H9 (cell line): ENCODE results near the gene POLR2L. TPM values are rescaled to one million over a fixed set of nuclear protein-coding genes. Genes with fewer than 3 reads are reported as not detected.

Experiments used
- DNase-seq: peaks from one replicate; pipeline ENCODE4 v3.0.0-alpha.2; 2017
- H2AFZ ChIP-seq: one replicate; pipeline ENCODE4 v1.6.1; 2013; ENCODE audit warnings: mild to moderate bottlenecking, low read length, control low read depth, moderate library complexity
- H2AK5ac ChIP-seq: 2 replicates; pipeline ENCODE4 v1.6.1; 2013; ENCODE audit warnings: low read length, control low read depth, mixed read lengths; ENCODE audit not compliant: insufficient read length
- H2BK120ac ChIP-seq: one replicate; pipeline ENCODE4 v1.6.1; 2013; ENCODE audit warnings: low read depth, mild to moderate bottlenecking, low read length, control low read depth, inconsistent platforms; ENCODE audit not compliant: poor library complexity, severe bottlenecking
- H2BK12ac ChIP-seq: 2 replicates; pipeline ENCODE4 v1.6.1; 2013; ENCODE audit warnings: low read length, control low read depth, mixed read lengths, low read depth; ENCODE audit not compliant: insufficient read length
- H2BK15ac ChIP-seq: 2 replicates; pipeline ENCODE4 v1.6.1; 2013; ENCODE audit warnings: low read depth, low read length, control low read depth
- H2BK20ac ChIP-seq: one replicate; pipeline ENCODE4 v1.6.1; 2013; ENCODE audit warnings: low read depth, mild to moderate bottlenecking, low read length, control low read depth, inconsistent platforms; ENCODE audit not compliant: poor library complexity, severe bottlenecking
- H2BK5ac ChIP-seq: 2 replicates; pipeline ENCODE4 v1.6.1; 2013; ENCODE audit warnings: low read length, control low read depth, mixed read lengths; ENCODE audit not compliant: insufficient read length
- H3K14ac ChIP-seq: 2 replicates; pipeline ENCODE4 v1.6.1; 2013; ENCODE audit warnings: low read length, control low read depth; ENCODE audit not compliant: insufficient read depth
- H3K18ac ChIP-seq: 2 replicates; pipeline ENCODE4 v1.6.1; 2013; ENCODE audit warnings: low read depth, mild to moderate bottlenecking, mixed read lengths, low read length, control low read depth; ENCODE audit not compliant: insufficient read length
- H3K23ac ChIP-seq: 2 replicates; pipeline ENCODE4 v1.6.1; 2013; ENCODE audit warnings: low read length, control low read depth, mixed read lengths, low read depth; ENCODE audit not compliant: insufficient read length
- H3K23me2 ChIP-seq: 2 replicates; pipeline ENCODE4 v1.6.1; 2013; ENCODE audit warnings: low read depth, mild to moderate bottlenecking, mixed read lengths, low read length, control low read depth; ENCODE audit not compliant: insufficient read length, poor library complexity, severe bottlenecking
- H3K27ac ChIP-seq: 2 replicates; pipeline ENCODE4 v1.5.1; 2013; ENCODE audit warnings: low read length, control low read depth, mixed read lengths, low read depth; ENCODE audit not compliant: insufficient read length
- H3K27me3 ChIP-seq: 2 replicates; pipeline ENCODE4 v1.6.1; 2013; ENCODE audit warnings: low read length, control low read depth, inconsistent platforms; ENCODE audit not compliant: insufficient read depth
- H3K4ac ChIP-seq: 2 replicates; pipeline ENCODE4 v1.6.1; 2013; ENCODE audit warnings: low read depth, mild to moderate bottlenecking, control low read depth, inconsistent platforms, low read length, moderate library complexity
- H3K4me1 ChIP-seq: 2 replicates; pipeline ENCODE4 v1.6.1; 2013; ENCODE audit warnings: low read length, control low read depth, inconsistent platforms; ENCODE audit not compliant: insufficient read depth
- H3K4me2 ChIP-seq: 2 replicates; pipeline ENCODE4 v1.6.1; 2013; ENCODE audit warnings: low read length, control low read depth, mixed read lengths; ENCODE audit not compliant: insufficient read length, insufficient read depth
- H3K56ac ChIP-seq: 2 replicates; pipeline ENCODE4 v1.6.1; 2013; ENCODE audit warnings: low read depth, mild to moderate bottlenecking, mixed read lengths, low read length, control low read depth; ENCODE audit not compliant: insufficient read length
- H3K79me1 ChIP-seq: 2 replicates; pipeline ENCODE4 v1.6.1; 2013; ENCODE audit warnings: low read depth, mild to moderate bottlenecking, moderate library complexity, low read length, control low read depth, inconsistent platforms; ENCODE audit not compliant: insufficient read depth, poor library complexity, severe bottlenecking
- H3K79me2 ChIP-seq: 2 replicates; pipeline ENCODE4 v1.6.1; 2013; ENCODE audit warnings: low read length, control low read depth, inconsistent platforms; ENCODE audit not compliant: insufficient read depth
- H3K9ac ChIP-seq: 2 replicates; pipeline ENCODE4 v1.6.1; 2013; ENCODE audit warnings: low read length, control low read depth, mixed read lengths; ENCODE audit not compliant: insufficient read length; ENCODE audit errors: extremely low read depth
- H3K9me3 ChIP-seq: one replicate; pipeline ENCODE4 v1.6.1; 2013; ENCODE audit warnings: low read depth, low read length, inconsistent platforms; ENCODE audit not compliant: control insufficient read depth
- H3T11ph ChIP-seq: one replicate; pipeline ENCODE4 v1.6.1; 2013; ENCODE audit warnings: mild to moderate bottlenecking, low read length, control low read depth, inconsistent platforms
- H4K20me1 ChIP-seq: one replicate; pipeline ENCODE4 v1.6.1; 2013; ENCODE audit not compliant: control insufficient read depth, insufficient read length, insufficient read depth
- H4K5ac ChIP-seq: 2 replicates; pipeline ENCODE4 v1.6.1; 2013; ENCODE audit warnings: low read depth, mild to moderate bottlenecking, mixed read lengths, low read length, control low read depth; ENCODE audit not compliant: insufficient read length
- H4K8ac ChIP-seq: replicated peaks from 2 replicates; pipeline ENCODE4 v1.6.1; 2013; ENCODE audit warnings: low read length, control low read depth, mixed read lengths, low read depth; ENCODE audit not compliant: insufficient read length
- H4K91ac ChIP-seq: 2 replicates; pipeline ENCODE4 v1.6.1; 2013; ENCODE audit warnings: low read depth, mild to moderate bottlenecking, moderate library complexity, mixed read lengths, low read length, control low read depth; ENCODE audit not compliant: insufficient read length
- H3K27ac Mint-ChIP-seq, 3 experiments: 2 replicates in 2 of 3; 3 replicates in 1 of 3; pipeline ENCODE4 v1.8.0; 2020 to 2021; ENCODE audit warnings: mixed read lengths in 3 of 3, mild to moderate bottlenecking in 1 of 3, moderate library complexity in 1 of 3
- H3K27me3 Mint-ChIP-seq: 2 replicates; pipeline ENCODE4 v1.8.0; 2021; ENCODE audit warnings: low read depth, mild to moderate bottlenecking, moderate library complexity, mixed read lengths
- H3K36me3 Mint-ChIP-seq, 3 experiments: 2 replicates in 2 of 3; 3 replicates in 1 of 3; pipeline ENCODE4 v1.8.0; 2020 to 2021; ENCODE audit warnings: low read depth in 3 of 3, mixed read lengths in 3 of 3; ENCODE audit not compliant: insufficient read depth in 1 of 3
- H3K4me1 Mint-ChIP-seq, 2 experiments: 2 replicates each; pipeline ENCODE4 v1.8.0; 2020; ENCODE audit warnings: mixed read lengths in 2 of 2
- H3K4me3 Mint-ChIP-seq, 2 experiments: 2 replicates in 1 of 2; 3 replicates in 1 of 2; pipeline ENCODE4 v1.8.0; 2020 to 2021; ENCODE audit warnings: mild to moderate bottlenecking in 2 of 2, mixed read lengths in 2 of 2, moderate library complexity in 1 of 2
- H3K9me3 Mint-ChIP-seq, 2 experiments: 2 replicates in 1 of 2; 3 replicates in 1 of 2; pipeline ENCODE4 v1.8.0; 2020; ENCODE audit warnings: mild to moderate bottlenecking in 2 of 2, mixed read lengths in 2 of 2, moderate library complexity in 1 of 2
- WGBS: extraction: QIAGEN DNeasy Blood & Tissue Kit; methylation state at CpG from one replicate; pipeline ENCODE4 v1.1.7; 2013; ENCODE audit warnings: missing lambda C conversion rate, low lambda C conversion rate, mixed read lengths; ENCODE audit not compliant: insufficient read length; ENCODE audit errors: extremely low coverage; 5-methylcytosine and 5-hydroxymethylcytosine counted together
- total RNA-seq: library from RNA; stranded (reverse); gene quantifications from 2 replicates; pipeline ENCODE4 v1.2.1, GENCODE V29; 2021
- TF ChIP-seq, protein P1 (sequence below): fragments of 200-600 bp; sonication (generic); conservative IDR thresholded peaks from 3 replicates; pipeline ENCODE4 v1.8.0; 2021; ENCODE audit warnings: antibody characterized with exemption, mild to moderate bottlenecking

POLR2L gene
- total RNA-seq, 1 experiment from 2014 or later: 135 TPM

DNA sequence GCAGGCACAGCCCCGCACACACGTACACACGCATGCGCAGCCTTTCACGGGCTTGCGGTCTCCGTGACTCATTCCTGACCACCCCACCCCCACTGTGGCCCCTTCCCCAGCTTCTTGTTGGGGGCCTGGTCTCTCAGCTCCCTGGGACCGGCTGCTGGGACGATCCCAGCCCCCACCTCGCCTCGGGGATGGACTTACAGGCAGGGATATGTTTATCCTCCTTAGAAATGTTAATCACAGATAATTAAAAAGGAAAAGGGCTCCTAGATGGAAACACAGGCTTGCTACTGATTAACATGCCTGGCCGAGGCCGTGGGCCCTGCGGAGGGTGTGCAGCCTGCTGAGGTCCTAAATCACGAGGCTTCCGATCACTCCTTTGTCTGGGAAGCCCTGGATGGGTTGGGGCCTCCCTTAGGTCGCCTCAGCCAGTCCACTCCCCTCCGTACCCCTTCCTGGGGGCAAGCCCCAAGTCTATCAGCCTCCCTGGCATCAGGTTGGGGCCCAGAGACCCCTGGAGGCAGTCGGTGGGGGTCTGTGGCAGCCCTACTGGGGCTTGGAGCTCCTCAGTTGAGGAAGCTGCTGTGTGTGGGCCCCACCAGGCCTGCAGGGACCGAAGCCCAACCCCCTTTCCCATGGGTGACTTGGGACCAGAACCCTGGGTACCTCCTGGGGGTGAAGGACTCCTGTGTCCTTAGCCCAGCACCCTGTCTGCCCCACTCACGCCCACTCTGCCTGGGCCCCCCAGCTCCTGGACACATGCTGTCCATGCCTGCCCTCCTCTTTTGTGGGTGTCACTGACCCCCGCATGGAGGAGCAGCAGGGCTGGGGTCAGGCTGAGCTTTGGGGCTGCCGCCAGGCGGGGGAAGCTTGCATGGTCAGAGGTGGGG is 20.9 kb upstream of the POLR2L start:
- peaks cover 14% of the 10 kb centered on the region for H3K27me3 Mint-ChIP-seq
- no peaks in the 10 kb centered on the region for H3K79me1 ChIP-seq
- TF ChIP-seq, protein P1, sequence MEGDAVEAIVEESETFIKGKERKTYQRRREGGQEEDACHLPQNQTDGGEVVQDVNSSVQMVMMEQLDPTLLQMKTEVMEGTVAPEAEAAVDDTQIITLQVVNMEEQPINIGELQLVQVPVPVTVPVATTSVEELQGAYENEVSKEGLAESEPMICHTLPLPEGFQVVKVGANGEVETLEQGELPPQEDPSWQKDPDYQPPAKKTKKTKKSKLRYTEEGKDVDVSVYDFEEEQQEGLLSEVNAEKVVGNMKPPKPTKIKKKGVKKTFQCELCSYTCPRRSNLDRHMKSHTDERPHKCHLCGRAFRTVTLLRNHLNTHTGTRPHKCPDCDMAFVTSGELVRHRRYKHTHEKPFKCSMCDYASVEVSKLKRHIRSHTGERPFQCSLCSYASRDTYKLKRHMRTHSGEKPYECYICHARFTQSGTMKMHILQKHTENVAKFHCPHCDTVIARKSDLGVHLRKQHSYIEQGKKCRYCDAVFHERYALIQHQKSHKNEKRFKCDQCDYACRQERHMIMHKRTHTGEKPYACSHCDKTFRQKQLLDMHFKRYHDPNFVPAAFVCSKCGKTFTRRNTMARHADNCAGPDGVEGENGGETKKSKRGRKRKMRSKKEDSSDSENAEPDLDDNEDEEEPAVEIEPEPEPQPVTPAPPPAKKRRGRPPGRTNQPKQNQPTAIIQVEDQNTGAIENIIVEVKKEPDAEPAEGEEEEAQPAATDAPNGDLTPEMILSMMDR: no peak
- H3K4me1 Mint-ChIP-seq: peaks cover 18 to 51% of the 10 kb centered on the region in 2 experiments
- peak overlapping the region; percentile 52 for H3K18ac ChIP-seq
- H2BK120ac ChIP-seq: no peak overlapping the region
- no peak overlapping the region for H2BK12ac ChIP-seq
- no peaks in the 10 kb centered on the region for H3K23me2 ChIP-seq
- no peak overlapping the region for H2AFZ ChIP-seq
- H3K4me3 Mint-ChIP-seq: peak overlapping the region in 1 of 2 experiments; percentile 65; a peak in 2 of 5 replicates
- no peak for DNase-seq
- H3K4ac ChIP-seq: no peak overlapping the region
- H3K4me2 ChIP-seq: no peak overlapping the region
- no peaks in the 10 kb centered on the region for H3K27me3 ChIP-seq
- no peaks in the 10 kb centered on the region for H4K20me1 ChIP-seq
- no peak overlapping the region for H3K9ac ChIP-seq
- no peak overlapping the region for H2AK5ac ChIP-seq
- H2BK20ac ChIP-seq: no peak overlapping the region
- H3K36me3 Mint-ChIP-seq: peaks cover 2 to 18% (median 11%) of the 10 kb centered on the region in 3 experiments; a peak in 5 of 7 replicates
- no CpG with 5 or more reads among the region's 24 CpGs for WGBS
- no peak overlapping the region for H4K91ac ChIP-seq
- no peaks in the 10 kb centered on the region for H3K79me2 ChIP-seq
- H3K27ac Mint-ChIP-seq: peak overlapping the region in 1 of 3 experiments; percentile 70; a peak in 2 of 7 replicates
- no peak overlapping the region for H3K56ac ChIP-seq
- H3K9me3 ChIP-seq: no peaks in the 10 kb centered on the region
- H3K23ac ChIP-seq: no peak overlapping the region
- no peaks in the 10 kb centered on the region; the same call in 1 of the 2 replicates for H3K4me1 ChIP-seq
- no peak overlapping the region for H4K8ac ChIP-seq
- no peaks in the 10 kb centered on the region for H3K9me3 Mint-ChIP-seq
- H4K5ac ChIP-seq: no peak overlapping the region
- no peak overlapping the region for H2BK15ac ChIP-seq
- no peak overlapping the region for H2BK5ac ChIP-seq
- no peak overlapping the region for H3T11ph ChIP-seq
- H3K27ac ChIP-seq: no peak overlapping the region
- 0 out of 2 replicates have a peak overlapping the region, but pooled peaks have one; percentile 16 for H3K14ac ChIP-seq
